AG20443 (cell line): ENCODE data around the gene KRT71.

Experiments used
- DNase-seq: peaks from one replicate; pipeline ENCODE4 v3.0.0; 2012; ENCODE audit warnings: low spot score, mixed read lengths

Gene KRT71

DNA sequence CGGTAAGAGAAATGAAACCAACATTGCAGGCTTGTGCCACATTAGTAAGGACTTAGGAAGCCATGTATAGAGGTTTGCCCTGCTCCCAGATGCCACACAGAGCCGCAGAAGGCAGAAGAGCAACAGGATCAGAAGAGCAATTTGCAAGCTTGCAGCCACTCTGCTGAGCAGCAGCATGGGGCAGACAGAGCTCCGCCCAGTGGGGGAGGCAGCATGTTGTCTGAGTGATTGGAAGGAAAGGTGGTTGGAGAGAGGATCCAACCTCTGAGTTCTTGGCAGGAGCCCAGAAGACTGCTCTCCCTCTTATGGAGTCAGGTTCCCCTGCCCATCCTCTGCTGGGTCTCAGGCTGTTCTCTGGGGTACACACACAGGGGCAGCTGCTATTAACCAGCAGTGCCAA lies 57.6 kb downstream of the KRT71 start:
- DNase-seq, result peak; percentile 27

DNA sequence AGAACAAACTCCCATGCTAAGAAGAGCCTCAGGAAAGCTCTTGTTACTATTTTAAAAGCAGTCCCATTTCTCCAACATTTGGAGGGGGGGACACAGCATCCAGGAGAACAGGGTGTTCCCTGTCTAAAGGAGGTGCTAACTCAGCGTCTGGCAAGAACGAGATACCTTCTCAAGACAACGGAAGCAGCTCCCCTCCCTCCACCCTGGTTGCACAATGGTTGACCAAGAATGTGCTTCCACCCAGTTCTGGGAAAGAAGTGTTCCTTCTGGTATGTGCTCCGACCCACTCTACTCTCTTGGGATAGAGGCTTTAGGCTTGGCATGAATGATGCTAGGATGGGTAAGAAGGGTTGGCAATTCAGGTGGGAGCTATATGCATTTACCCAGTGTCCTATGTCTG lies 58.4 kb downstream of the KRT71 start:
- peak; percentile 78 for DNase-seq

DNA sequence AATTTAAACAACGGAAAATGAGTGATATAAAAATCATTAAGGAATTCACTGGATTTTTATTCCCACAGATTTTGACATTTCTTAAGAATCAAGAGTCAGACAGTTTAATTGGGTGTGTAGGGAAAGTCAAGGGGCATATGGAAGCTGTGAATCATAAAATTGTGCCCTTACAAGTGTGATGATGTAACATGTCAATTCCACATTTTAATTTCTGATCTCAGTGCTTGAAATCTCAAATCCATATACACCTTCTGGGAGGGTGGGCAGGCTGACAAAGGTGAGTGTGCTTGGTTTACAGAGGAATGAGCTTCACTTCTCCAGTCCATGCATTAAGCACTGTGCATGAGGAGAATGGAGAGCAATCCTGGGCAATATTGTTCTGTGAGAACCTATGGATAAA lies 58.8 kb downstream of the KRT71 start:
- no peak for DNase-seq
